GM18870 (cell line): ENCODE measurements around the gene MIB2.
A peak's percentile ranks its signal among the peaks of the same experiment; 100 is the strongest.
"Not testable (repeated sequence)": the region's sequence is repeated elsewhere in the genome, so short reads cannot be mapped to it uniquely, and the experiment has no call there.

Experiments
- ATAC-seq: cut with Tn5 transposase; IDR thresholded peaks from one replicate; pipeline ENCODE4 v1.9.1; 2021; ENCODE audit warnings: moderate library complexity; ENCODE audit not compliant: unreplicated experiment

Gene MIB2

DNA sequence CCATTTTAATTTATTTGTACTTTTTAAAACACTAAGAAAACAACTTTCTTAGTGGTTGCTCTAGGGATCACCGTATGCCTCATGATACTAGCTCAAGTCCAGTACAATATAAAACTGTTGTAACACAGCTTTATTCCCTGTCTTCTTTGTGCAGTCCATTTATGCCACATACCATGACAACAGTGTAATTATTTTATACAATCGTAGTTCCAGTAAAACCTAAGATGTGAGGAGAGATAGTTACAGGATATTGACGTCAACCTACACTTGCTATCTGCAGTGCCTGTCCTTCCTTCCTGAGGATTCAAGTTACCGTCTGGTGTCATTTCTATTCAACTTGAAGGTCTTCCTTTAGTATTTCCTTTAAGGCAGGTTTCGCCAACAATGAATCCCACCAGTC is 31.0 kb downstream of the MIB2 start:
- ATAC-seq, result not testable (repeated sequence)

DNA sequence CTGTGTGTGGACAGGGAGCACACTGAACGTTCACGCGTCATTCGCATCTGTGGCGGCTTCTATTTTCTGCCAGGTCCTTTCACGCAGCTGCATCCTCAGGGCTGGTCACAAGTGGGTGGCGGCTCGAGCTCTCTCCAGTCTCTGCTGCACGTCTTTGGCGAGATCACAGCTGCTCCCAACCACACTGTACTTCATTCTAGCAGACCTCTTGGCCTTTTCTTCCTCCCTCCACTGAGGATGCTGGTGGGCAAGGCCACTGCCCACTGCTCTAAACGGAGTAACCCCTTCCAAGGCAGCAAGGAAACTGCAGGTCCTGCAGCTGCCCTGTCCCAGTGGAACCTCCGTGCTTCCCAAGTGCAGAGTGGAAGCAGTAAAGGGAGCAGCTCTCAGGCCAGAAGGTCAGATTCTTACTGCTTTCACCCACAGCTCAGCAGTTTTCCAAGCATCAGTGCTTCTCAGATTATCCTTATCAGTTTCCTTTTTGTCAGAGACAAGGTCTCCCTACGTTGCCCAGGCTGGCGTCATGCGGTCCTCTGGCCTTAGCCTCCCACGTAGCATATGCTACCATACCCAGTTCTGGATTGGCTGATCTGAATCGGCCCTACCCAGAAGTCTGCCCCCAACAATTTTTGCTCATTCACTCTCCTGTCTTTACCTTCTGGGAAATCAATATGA is 32.4 kb downstream of the MIB2 start:
- ATAC-seq, result not testable (repeated sequence)

DNA sequence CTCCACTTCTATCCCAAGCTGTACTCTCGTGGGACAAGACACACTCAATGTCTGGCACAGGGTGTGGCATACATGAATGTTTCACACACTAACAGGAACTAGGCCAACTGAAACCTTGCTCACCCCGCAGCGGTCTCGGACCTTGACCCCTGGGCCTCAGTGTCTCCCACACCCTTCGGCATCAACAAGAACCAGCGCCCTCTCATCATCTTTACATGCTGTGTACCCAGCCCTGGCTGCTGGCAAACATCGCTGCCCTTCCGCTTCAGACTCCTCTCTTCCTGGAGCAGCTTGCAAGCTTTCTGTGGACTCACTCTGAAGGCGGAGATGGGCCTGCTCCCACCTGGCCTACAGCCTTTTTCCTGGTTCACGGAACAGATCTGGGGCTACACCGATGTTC is 33.0 kb downstream of the MIB2 start:
- not testable (repeated sequence) for ATAC-seq

DNA sequence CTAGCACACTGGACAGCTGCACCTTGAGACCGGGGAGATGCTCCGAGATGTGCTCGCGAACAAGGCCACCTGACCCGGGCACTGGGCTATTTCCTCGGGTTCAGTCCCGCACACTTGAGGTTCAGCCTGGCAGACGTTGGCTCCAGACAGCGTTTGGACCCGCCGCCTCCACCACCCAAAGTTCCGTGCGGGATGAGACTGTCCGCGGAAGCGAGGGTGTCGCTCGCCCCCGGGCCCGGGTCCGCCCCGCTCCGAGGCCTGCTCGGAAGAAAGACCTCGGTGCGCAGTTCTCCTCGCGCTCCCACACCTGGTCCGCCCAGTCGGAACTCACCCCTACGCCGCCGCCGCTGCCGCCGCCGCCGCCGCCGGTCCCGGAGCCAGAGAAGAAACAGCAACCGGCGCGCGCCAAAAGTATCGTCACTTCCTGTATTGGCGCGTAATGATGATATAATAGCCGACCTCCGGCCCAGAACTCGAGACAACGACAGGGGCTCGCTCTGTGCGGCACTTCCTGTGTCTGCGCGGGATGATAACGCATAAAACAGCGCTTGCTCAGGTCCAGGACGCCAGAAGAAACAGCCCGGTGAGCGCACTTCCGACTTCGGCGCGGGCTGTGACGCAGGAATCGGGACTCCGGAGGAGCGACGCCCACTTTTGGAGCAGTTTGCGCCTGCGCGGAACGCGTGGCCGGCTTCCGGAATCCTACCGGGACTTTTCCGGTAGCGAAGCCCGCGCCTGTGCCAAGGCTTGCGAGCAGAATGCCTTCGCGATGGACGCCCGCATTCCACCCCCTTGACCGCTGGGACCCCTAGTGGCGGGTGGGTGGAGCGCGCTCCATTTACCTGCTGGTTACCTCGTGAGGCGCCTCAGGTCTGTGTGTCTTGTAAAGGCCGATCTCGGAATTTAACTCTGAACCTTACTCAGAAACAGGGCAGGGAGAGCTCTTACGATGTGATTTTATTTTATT is 43.6 kb downstream of the MIB2 start, which contains the start of gene CDK11B:
Gene CDK11B, minus strand, starts transcription at position 422 of the 967 bp plus-strand sequence. CDS start 1,519 bp downstream, outside the sequence.
- ATAC-seq, result peak; percentile 84

DNA sequence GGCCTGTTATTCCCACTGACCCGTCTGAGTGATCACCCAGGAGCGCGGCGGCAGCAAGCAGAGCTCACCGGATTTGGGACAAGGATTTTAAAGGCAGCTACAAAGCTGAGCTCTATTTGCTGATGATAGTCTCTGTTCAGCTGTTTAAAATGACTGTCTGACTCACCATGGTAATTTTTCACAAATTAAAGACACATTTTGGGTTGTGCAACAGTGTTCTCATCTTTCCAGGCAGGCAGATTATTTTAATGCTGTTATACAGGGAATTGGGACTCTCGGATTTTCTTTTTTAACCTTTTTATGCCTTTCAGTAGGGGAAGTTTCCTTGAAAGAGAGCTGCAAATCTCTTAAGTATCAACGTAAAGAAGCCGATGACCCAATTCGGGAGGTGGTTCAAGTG is 47.1 kb downstream of the MIB2 start:
- ATAC-seq, result not testable (repeated sequence)

DNA sequence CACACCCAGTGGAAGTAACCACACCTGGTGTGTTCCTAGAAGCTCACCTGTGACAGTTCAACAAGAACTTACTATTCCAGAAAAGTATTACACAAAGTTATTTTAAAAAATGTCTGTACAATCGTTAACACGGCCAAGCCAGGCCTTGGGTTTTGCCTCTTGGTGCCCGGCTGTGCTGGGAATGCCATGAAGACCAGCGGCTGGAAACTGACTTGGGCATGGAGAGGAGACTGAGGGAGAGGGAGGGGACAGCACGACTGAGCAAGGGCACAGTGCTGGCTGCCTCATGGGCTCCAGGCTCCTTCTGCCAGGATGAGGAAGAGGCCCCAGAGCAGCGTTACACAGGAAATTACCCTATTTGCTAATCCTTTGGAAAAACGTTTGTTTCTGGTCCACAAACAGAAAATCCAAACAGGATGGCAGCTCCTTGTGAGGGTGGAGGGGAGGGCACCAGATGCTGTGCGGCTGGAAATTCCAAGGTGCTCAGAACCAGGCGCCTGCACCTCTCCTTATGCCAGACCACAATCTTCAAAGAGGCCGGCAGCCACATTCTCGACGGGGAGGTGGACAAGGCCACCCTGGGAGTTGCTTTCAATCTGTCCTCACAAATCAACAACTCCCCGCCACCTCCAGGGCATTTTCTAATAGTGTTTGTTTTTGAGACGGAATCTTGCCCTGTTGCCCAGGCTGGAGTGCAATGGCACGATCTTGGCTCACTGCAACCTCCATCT is 47.7 kb downstream of the MIB2 start:
- ATAC-seq, result not testable (repeated sequence)

DNA sequence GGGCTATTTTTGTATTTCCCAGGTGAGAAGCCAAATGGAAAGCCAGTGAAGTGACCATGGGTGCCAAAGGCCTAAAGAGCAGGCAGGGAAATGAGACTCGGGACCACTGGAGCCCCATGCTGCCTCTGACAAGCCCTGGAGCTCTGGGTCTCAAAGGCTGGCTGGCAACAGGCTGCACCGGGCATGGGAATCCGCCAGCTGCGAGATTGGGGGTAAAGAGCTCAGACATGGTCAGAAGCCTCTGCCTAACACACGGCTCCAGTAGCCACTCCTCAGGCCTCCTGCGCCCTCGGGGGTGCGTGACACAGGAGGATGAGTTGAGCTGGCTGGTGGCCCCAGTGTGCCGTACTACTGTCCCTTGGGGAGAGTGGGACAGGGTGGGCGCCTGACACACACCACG is 49.0 kb downstream of the MIB2 start:
- ATAC-seq, result not testable (repeated sequence)

DNA sequence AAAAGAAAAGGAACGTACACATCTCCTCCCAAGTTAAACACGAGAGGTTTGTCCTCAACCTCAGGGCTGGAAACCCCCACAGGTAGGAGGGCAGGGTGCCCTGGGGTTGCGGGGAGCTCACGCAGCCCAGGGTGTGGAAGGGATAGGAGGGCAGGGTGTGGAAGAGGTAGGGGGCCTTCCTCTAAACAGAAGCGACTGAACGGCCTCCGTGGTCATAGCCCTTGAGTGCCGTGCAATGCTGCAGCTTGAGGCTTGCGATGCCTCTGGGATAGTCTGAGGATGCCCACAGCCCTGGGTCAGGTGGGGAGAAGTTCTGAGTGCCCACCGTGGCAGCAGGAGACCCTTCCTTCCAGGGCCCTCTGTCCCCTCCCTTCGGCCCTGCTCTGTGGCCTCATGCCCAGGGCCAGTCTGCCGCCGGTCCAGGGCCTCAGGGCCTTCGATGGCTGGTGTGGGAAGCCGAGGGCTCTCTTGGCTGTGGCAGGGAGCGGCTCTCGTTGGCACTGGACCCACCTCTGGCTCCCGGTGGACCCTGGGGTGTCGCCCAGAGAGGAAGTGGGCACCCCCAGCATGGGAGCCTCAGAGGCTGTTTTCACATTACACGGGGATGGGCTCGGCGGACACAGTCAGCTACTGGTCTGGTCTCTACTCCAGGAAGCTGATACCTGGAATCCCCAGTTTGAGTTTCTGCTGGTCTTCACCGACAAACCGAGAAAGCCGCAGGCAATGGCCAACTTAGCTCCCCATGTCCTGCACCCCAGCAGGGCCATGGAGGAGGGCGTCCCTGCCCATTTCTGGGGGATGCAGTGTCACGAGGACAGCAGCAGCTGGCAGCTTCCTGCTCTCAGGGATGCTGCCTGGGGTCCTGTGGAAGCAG is 49.9 kb downstream of the MIB2 start:
- no peak for ATAC-seq

DNA sequence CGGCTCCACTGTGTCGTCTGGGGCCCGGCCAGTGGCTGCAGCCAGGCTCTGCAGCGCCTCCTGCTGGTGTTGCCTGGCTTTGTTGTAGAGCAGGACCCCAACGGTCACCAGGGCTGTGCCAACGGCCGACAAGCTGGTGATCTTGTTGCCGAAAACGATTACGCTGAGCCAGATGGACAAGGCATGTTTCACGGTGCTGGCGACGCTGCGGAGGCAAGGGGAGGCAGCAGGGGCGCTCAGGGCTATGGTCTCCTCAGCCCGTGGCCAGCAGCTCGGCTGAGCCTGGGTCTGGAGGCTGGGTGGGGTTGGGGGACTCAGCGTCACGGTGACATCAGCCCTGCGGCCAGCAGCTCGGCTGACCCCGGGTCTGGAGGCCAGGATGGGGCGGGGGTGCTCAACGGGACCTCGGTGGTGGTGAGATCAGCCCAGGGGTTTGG is 50.5 kb downstream of the MIB2 start:
- ATAC-seq, result no peak

DNA sequence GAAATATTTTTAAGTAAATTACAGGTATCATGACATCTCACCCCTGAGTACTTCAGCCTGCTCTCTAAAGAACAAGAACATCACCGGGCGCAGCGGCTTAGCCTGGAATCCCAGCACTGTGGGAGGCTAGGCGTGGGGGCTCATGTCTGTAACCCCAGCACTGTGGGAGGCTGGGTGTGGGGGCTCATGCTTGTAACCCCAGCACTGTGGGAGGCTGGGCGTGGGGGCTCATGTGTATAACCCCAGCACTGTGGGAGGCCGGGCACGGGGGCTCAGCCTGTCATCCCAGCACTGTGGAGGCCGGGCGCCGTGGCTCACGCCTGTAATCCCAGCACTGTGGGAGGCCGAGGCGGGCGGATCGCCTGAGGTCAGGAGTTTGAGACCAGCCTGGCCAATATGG is 51.2 kb downstream of the MIB2 start:
- no peak for ATAC-seq

DNA sequence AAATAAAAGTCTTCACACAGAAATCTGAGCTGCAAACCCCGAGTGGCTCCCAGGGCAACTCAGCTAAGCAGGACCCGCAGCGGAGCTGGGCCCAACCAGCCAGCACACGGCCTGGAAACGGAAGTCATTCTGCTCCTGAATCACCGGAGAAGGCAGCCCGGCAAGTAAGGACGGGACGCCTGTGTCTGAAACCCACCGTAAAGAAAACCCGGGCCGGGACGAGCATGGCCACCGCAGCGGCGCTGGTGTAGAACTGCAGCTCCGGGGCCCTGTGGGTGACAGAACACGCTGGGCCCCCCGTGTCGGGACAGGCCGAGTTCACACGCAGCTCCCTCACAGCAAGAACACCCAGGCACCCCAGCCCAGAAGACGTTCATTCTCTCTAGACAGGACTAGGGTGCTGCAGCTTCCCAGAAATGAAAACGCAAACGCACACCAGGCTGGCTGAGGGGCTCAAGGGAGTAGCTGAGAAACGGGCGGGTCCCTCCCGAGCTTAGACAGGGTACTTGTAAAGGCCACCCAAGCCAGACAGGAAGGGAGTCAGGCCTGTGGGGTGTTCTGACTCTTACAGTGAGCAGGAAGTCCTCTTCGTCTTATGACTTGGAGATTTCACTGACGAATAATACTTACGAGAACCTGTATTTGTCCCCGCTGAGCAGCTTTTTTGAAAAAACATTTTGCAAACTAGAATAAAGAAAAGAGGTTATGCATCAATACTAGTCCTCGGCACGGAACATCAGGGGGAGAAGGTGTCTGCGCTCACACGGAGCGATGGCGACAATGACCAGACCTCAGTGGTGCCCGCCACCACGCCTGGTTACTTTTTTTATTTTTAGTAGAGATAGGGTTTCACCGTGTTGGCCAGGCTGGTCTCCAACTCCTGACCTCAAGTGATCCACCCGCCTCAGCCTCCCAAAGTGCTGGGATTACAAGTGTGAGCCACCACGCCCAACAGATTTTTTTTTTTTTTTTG is 54.5 kb downstream of the MIB2 start:
- no peak for ATAC-seq

DNA sequence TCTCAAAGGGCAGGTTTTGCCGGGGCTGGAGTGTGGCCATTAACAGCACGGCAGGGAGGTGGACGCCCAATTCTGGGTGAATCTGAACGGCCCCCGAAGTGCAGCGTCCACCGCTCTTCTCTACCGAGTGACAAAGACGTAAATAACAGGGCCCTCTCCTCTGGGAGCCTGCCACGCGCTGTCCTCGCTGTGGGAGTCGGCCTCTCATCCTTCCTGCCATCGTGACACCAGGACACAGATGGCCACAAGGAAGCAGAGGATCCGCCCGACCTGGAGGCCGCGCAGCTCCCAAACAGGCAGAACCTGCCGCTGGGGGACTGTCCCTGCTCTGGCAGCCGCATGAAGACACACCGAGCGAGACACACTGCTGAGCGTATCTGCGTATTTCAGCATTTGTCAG is 55.6 kb downstream of the MIB2 start:
- no peak for ATAC-seq

DNA sequence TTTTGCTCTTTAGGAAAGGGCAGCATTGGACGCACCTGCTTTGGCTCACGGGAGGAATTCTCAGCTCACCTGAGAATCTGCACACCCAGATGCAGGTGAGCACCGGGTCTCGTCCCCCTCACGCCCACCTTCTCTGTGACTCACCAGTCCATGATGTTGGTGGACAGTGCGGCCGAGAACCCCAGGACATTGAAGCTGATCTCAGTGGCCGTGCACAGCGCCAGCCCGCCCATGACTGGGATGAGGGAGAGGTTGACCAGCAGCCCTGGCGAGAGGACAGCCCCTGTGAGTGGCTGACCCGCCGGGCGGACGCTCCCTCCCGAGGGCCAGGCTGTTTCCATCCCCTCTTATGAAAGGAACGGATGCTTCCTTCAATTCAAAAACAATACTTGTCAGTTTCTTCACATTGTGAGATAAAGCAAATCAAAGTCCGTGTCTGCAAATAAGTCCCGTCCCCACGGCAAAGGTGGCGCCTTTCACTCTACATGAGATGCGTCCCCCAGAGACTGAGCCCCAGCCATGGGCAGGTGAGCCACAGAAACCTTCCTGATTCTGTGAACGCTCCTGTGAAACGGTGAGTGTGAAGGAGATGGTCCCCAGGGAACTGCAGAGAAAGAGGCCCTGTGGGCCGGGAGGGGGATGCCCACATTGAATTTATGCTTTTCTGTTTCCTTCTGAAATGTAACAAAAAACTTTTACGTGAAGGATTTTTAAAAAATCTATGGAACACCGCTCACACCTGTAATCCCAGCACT is 56.2 kb downstream of the MIB2 start:
- ATAC-seq, result no peak

DNA sequence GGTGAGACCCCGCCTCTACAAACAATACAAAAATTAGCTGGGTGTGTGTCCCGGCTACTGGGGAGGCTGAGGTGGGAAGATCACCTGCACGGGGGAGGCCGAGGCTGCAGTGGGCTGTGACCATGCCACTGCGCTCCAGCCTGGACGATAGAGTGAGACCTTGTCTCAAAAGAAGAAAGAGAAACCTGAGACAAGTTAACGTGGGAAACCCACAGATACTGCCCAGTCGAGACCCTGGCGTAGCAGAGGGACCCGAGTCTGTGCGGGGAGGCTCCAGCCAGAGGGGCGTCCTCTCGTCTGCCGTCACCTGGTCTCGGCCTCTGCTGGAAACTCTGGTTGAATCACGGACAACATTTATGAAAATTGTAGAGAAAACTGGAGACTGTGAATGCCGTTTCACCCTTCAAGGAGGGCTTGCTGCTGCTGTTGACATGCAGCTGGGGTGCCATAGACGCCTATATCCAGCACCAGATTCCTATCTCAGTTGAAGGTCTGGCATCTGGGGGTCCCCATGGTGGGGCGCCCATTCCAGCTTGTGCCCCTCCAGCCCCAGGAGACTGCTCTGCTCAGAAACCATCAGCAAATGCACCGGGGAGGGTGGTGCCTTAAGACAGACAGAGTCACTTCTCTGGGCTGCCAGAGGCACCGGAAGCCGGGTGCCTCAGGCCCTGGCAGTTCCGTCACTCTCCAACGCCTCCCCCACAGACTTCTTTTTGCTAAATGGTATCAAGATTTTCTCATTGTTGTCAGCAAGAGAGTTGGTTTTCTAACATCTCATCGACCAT is 57.1 kb downstream of the MIB2 start:
- no peak for ATAC-seq

DNA sequence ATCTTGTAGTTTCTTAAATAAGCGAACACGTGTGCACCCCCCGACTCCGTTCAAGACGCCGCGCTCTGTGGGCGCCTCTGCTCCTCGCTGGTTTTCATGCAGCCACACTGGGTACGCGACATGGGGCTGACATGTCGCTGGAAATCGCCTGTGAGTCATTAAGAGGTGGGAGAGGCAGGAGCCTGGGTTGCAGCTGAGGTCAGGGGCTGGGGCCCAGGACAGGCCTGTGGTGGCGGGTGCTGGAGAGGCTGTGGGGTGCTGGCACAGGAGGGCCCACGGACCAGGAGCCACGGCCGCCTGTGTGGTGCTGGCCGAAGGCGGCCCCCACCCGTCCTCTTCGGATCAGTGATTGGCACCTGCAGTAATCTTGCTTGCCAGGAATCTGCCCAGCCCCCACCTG is 59.5 kb downstream of the MIB2 start:
- not testable (repeated sequence) for ATAC-seq

DNA sequence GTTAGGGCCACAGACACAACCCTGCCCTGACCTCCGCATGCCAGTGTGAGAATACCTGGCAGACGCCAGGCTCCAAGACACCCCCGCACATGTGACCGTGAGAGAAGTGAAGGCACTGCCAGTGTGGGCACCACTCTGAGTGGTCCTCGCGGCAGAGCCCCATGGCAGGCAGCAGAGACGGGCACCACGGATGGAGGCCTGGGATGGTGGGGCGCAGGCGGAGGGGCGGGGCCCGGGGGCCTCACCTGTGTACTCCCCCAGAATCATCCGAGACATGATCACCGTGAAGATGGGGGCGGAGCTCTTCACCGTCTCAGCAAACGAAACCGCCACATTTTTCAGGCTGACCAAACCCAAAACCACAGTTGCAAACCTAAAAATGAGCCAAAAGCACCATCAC is 59.9 kb downstream of the MIB2 start:
- ATAC-seq, result not testable (repeated sequence)

DNA sequence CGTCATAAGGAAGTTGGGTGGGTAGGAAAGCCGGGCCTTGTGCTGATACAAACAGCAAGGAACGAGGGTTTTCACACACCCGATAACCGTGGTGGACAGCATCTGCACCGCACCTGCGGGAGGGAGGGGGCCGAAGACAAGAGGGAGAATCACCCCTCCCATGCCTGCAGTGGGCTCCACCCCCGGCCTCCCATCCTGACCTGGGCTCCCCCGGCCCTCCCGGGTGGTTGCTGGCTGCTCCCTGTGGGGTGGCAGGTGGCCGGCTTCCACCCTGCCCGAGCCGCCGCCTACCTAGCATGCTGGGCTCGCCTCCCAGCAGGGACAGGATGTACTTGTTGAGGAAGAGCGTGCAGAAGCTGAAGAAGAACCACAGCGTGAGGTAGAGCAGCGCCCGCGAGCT is 60.8 kb downstream of the MIB2 start:
- ATAC-seq, result not testable (repeated sequence)
